K562 (cell line): ENCODE measurements around the gene C4orf50. TPM values are rescaled to one million over a fixed set of nuclear protein-coding genes. Genes with fewer than 3 reads are reported as not detected.

ENCODE experiments used
- ATAC-seq: fragments of 200-7000 bp; cut with Tn5 transposase; 3 replicates; pipeline ENCODE4 v1.9.1; 2020; ENCODE audit warnings: moderate library complexity
- BruUV-seq: library from RNA; stranded (reverse); fragments of 400-500 nt; replicated peaks from 2 replicates; lab custom pipeline; 2021; lab: Mats Ljungman, UMichigan
- CTCF ChIA-PET: fragments of 300-600 bp; formaldehyde crosslinking; extraction: SDS; loops from one replicate; lab custom pipeline; 2021; ENCODE audit warnings: low intra/inter-chr PET ratio; lab: Yijun Ruan, JAX
- POLR2A ChIA-PET: fragments of 300-600, 350-650 bp; sonication (Branson Sonifier 250); formaldehyde crosslinking; extraction: SDS; loops from one replicate; lab custom pipeline; 2021; ENCODE audit warnings: antibody characterized with exemption, inconsistent platforms; lab: Yijun Ruan, JAX
- DNase-seq, 4 experiments: peaks; one replicate each; pipeline versions ENCODE4 v3.0.0 to v3.0.0-alpha.2; 2011 to 2018; ENCODE audit warnings: low spot score in 3 of 4, mixed read lengths in 3 of 4; ENCODE audit errors: extremely low read depth in 1 of 4
- FAIRE-seq: peaks from 2 replicates; lab custom pipeline; 2011; peaks lifted over from hg19 to GRCh38; lab: Jason Lieb, UNC
- H2AFZ ChIP-seq: 2 replicates; pipeline ENCODE4 v1.6.0; 2011; ENCODE audit warnings: low read depth, low read length, control low read depth, inconsistent platforms
- H3K27ac ChIP-seq: fragments of 200-600 bp; 3 replicates; pipeline ENCODE4 v1.8.0; 2011; ENCODE audit warnings: low read depth, mild to moderate bottlenecking, control low read depth, inconsistent platforms, low read length, moderate library complexity, mixed read lengths; ENCODE audit errors: extremely low read depth
- H3K27me3 ChIP-seq, 2 experiments: fragments of 300-600 bp in 1 of 2; 2 replicates in 1 of 2; 3 replicates in 1 of 2; pipeline versions ENCODE4 v1.6.0 to v1.8.0; 2011; ENCODE audit warnings: inconsistent platforms in 2 of 2, low read length in 2 of 2, mild to moderate bottlenecking in 1 of 2, mixed read lengths in 1 of 2, moderate library complexity in 1 of 2; ENCODE audit not compliant: control insufficient read depth in 2 of 2, insufficient read depth in 2 of 2
- H3K36me3 ChIP-seq: fragments of 300-600 bp; 3 replicates; pipeline ENCODE4 v1.8.0; 2011; ENCODE audit warnings: mild to moderate bottlenecking, low read length, inconsistent platforms; ENCODE audit not compliant: control insufficient read depth, insufficient read depth
- H3K4me1 ChIP-seq, 2 experiments: fragments of 200-600 bp in 1 of 2; replicated peaks in 1 of 2; 2 replicates in 1 of 2; 3 replicates in 1 of 2; pipeline versions ENCODE4 v1.5.1 to v1.8.0; 2011; ENCODE audit warnings: inconsistent platforms in 2 of 2, low read length in 2 of 2, mild to moderate bottlenecking in 1 of 2, mixed read lengths in 1 of 2, moderate library complexity in 1 of 2; ENCODE audit not compliant: control insufficient read depth in 2 of 2, insufficient read depth in 2 of 2
- H3K4me2 ChIP-seq: 2 replicates; pipeline ENCODE4 v1.6.1; 2011; ENCODE audit warnings: low read length, control low read depth, inconsistent platforms, mixed read lengths; ENCODE audit not compliant: insufficient read depth
- H3K4me3 ChIP-seq: fragments of 200-600 bp; sonication (generic), shearing (Covaris generic); 2 replicates; pipeline ENCODE4 v1.5.1; 2016; ENCODE audit warnings: control low read depth, inconsistent platforms
- H3K79me2 ChIP-seq: fragments of 200-600 bp; 3 replicates; pipeline ENCODE4 v1.8.0; 2011; ENCODE audit warnings: low read length, inconsistent platforms; ENCODE audit not compliant: control insufficient read depth, insufficient read depth
- H3K9ac ChIP-seq, 2 experiments: 2 replicates each; pipeline versions ENCODE4 v1.6.0 to v1.6.1; 2011; ENCODE audit warnings: low read depth in 2 of 2, low read length in 2 of 2, control low read depth in 1 of 2, inconsistent platforms in 1 of 2, mild to moderate bottlenecking in 1 of 2, mixed read lengths in 1 of 2; ENCODE audit not compliant: insufficient read depth in 1 of 2
- H3K9me1 ChIP-seq: one replicate; pipeline ENCODE4 v1.6.0; 2011; ENCODE audit warnings: inconsistent platforms, mild to moderate bottlenecking, low read length, moderate library complexity; ENCODE audit not compliant: control insufficient read depth, insufficient read depth
- H3K9me3 ChIP-seq: replicated peaks from 2 replicates; pipeline ENCODE4 v1.5.1; 2011; ENCODE audit warnings: low read depth, low read length, inconsistent platforms; ENCODE audit not compliant: control insufficient read depth, insufficient read depth
- H4K20me1 ChIP-seq: replicated peaks from 2 replicates; pipeline ENCODE4 v1.6.1; 2011; ENCODE audit warnings: low read length, inconsistent platforms, mixed read lengths; ENCODE audit not compliant: control insufficient read depth, insufficient read depth
- ARID3A ChIP-seq: IDR thresholded peaks from 2 replicates; pipeline ENCODE4 v1.6.1; 2012; ENCODE audit warnings: low read depth, low read length, improper control_type of control experiment, borderline replicate concordance
- CHCHD3 ChIP-seq: fragments of 250-450 bp; sonication (Bioruptor Pico); IDR thresholded peaks from 2 replicates; pipeline ENCODE4 v2.1.2; 2022; ENCODE audit warnings: mild to moderate bottlenecking
- ETS1 ChIP-seq: conservative IDR thresholded peaks from 2 replicates; pipeline ENCODE4 v1.6.1; 2011; ENCODE audit warnings: low read depth, mild to moderate bottlenecking, low read length; ENCODE audit not compliant: control insufficient read depth
- FOXP1 ChIP-seq: sonication (generic); formaldehyde crosslinking; IDR thresholded peaks from 2 replicates; pipeline ENCODE4 v1.8.0; 2022; ENCODE audit warnings: mild to moderate bottlenecking, missing genetic modification reagents
- GTF3C2 ChIP-seq: IDR thresholded peaks from 3 replicates; pipeline ENCODE4 v1.6.1; 2011; ENCODE audit warnings: borderline replicate concordance, mild to moderate bottlenecking, moderate library complexity; ENCODE audit not compliant: insufficient read length; ENCODE audit errors: extremely low read depth
- HINFP ChIP-seq: fragments of 450-650 bp; conservative IDR thresholded peaks from 2 replicates; pipeline ENCODE4 v1.6.1; 2016; ENCODE audit warnings: missing genetic modification characterization, low read depth, mild to moderate bottlenecking, control low read depth, missing compliant biosample characterization
- MTA3 ChIP-seq: fragments of 450-650 bp; formaldehyde crosslinking; IDR thresholded peaks from 2 replicates; pipeline ENCODE4 v1.6.1; 2017; ENCODE audit warnings: mild to moderate bottlenecking, borderline replicate concordance
- NFIC ChIP-seq: fragments of 450-650 bp; IDR thresholded peaks from 2 replicates; pipeline ENCODE4 v1.6.1; 2017; ENCODE audit warnings: mild to moderate bottlenecking, inconsistent platforms
- RBM39 ChIP-seq: fragments of 200-400 bp; formaldehyde crosslinking; optimal IDR thresholded peaks from 2 replicates; pipeline ENCODE3; 2018; ENCODE audit warnings: low read depth, low read length
- SIX5 ChIP-seq, 2 experiments: IDR thresholded peaks; 2 replicates each; pipeline ENCODE4 v1.6.1; 2011; ENCODE audit warnings: low read length in 2 of 2, borderline replicate concordance in 1 of 2, low read depth in 1 of 2, mild to moderate bottlenecking in 1 of 2, moderate library complexity in 1 of 2; ENCODE audit not compliant: insufficient read depth in 1 of 2
- TRIM28 ChIP-seq: fragments of 450-650 bp; IDR thresholded peaks from 2 replicates; pipeline ENCODE4 v1.6.1; 2017
- U2AF1 ChIP-seq: fragments of 200-400 bp; formaldehyde crosslinking; optimal IDR thresholded peaks from 2 replicates; pipeline ENCODE3; 2017; ENCODE audit warnings: mild to moderate bottlenecking, low read depth, low read length, moderate library complexity
- U2AF2 ChIP-seq: fragments of 200-400 bp; formaldehyde crosslinking; optimal IDR thresholded peaks from 2 replicates; pipeline ENCODE3; 2017; ENCODE audit warnings: low read depth, mild to moderate bottlenecking, low read length
- ZNF445 ChIP-seq: fragments of 250-450 bp; sonication (Bioruptor Pico); IDR thresholded peaks from 2 replicates; pipeline ENCODE4 v1.4.0; 2020; ENCODE audit warnings: low read depth, mild to moderate bottlenecking, moderate library complexity
- ZNF561 ChIP-seq: fragments of 450-650 bp; formaldehyde crosslinking; conservative IDR thresholded peaks from 2 replicates; pipeline ENCODE4 v1.4.0; 2020; ENCODE audit warnings: mild to moderate bottlenecking, moderate library complexity
- WGBS: fragments of 100-300 bp; shearing (Covaris generic); methylation state at CpG from one replicate; pipeline ENCODE4 v1.1.6; 2016; ENCODE audit warnings: low coverage, mixed read lengths; ENCODE audit not compliant: insufficient coverage; ENCODE audit errors: missing lambda C conversion rate; 5-methylcytosine and 5-hydroxymethylcytosine counted together
- in situ Hi-C: fragments of 300-500 bp; cut with MboI; formaldehyde crosslinking; loops from 4 replicates; pipeline ENCODE4 v1.15.0; 2018; ENCODE audit warnings: inconsistent platforms, mixed read lengths
- intact Hi-C: fragments of 100-400 bp; cut with micrococcal nuclease; formaldehyde crosslinking; loops from 2 replicates; pipeline ENCODE4 v1.14.2; 2022
- polyA plus RNA-seq, 8 experiments: library from polyadenylated mRNA; depleted of rRNA in 4 of 8; stranded (reverse) in 5 of 8; unstranded in 3 of 8; fragments of >200 nt; fragmentation: Nextera tagmentation in 2 of 8; fragmentation: Illumina TruSeq in 1 of 8; extraction: Ambion mirVana in 2 of 8; extraction: Trizol in 1 of 8; gene quantifications; 2 replicates each; pipeline versions ENCODE4 v1.2.1 to v1.2.3, GENCODE V29; 2011 to 2014; ENCODE audit warnings: inconsistent platforms in 1 of 8, missing spikeins in 1 of 8
- total RNA-seq, 7 experiments: library from RNA; depleted of rRNA in 6 of 7; stranded (reverse); fragments of >200 nt in 6 of 7; fragmentation: Illumina TruSeq in 2 of 7; extraction: Trizol in 2 of 7; gene quantifications; 2 replicates each; pipeline versions ENCODE4 v1.2.1 to v1.2.3, GENCODE V29; 2011 to 2021; ENCODE audit warnings: low replicate concordance in 1 of 7

C4orf50 gene
- total and polyA plus RNA-seq, 9 of the 15 experiments (the other 6 are each of a cell fraction or from before 2014, with no cell fraction given) = not detected

- DNase-seq = no peak
- peaks cover 6 to 25% of the 10 kb centered on the region in 2 experiments; a peak in 3 of 5 replicates for H3K27me3 ChIP-seq
- H3K36me3 ChIP-seq = no peaks in the 10 kb centered on the region
- no peak for FAIRE-seq
- ChIA-PET POLR2A (interaction anchor here (0.6 to 0.9 kb wide), 4 partner anchors 12 to 457 kb away, joined by 3 read pairs; no protein-coding TSS in a partner anchor), CTCF (no interaction called here)
- BruUV-seq = no TSS peak
- H2AFZ ChIP-seq = no peak overlapping the region
- no peak overlapping the region for H3K9ac ChIP-seq
- in situ Hi-C loops (no loop called here), intact Hi-C loops (no loop called here)
- H3K9me3 ChIP-seq = no peaks in the 10 kb centered on the region
- no peaks in the 10 kb centered on the region for H3K9me1 ChIP-seq
- no peak for ATAC-seq
- H4K20me1 ChIP-seq = no peaks in the 10 kb centered on the region
- no peaks in the 10 kb centered on the region for H3K79me2 ChIP-seq
- WGBS = under 1% methylated on average over 14 of the region's 14 CpGs
- H3K4me1 ChIP-seq = no peaks in the 10 kb centered on the region
- no peak overlapping the region for H3K4me2 ChIP-seq
- H3K27ac ChIP-seq = no peak overlapping the region
- no peak overlapping the region for H3K4me3 ChIP-seq
- no peak for TF ChIP-seq ETS1
- TF ChIP-seq RBM39 = no peak
- no peak for TF ChIP-seq GTF3C2
- no peak for TF ChIP-seq HINFP
- TF ChIP-seq U2AF2 = no peak
- no peak for TF ChIP-seq ARID3A
- no peak for TF ChIP-seq SIX5 (IDR thresholded peaks at IDR 0.05; ENCODE audit: borderline replicate concordance in 1 of 2, insufficient read depth in 1 of 2, low read depth in 1 of 2, low read length in 2 of 2)
- no peak for TF ChIP-seq ZNF561 (CRISPR knock-in tag)
- TF ChIP-seq NFIC = no peak
- TF ChIP-seq TRIM28 = no peak
- no peak for TF ChIP-seq ZNF445 (CRISPR knock-in tag)
- TF ChIP-seq MTA3 = no peak
- no peak for TF ChIP-seq FOXP1
- TF ChIP-seq U2AF1 = no peak
- no peak for TF ChIP-seq CHCHD3 (CRISPR knock-in tag)
These were observed 148.1 kb downstream of the C4orf50 start for GRCh38 chr4:5869966-5870619.
